Measurements from ENCODE around the gene RHCE. TPM values are rescaled to one million over a fixed set of nuclear protein-coding genes. Genes with fewer than 3 reads are reported as not detected.

The RHCE gene
- total and polyA plus RNA-seq, 2 of the 8 experiments (the other 6 are each of a cell fraction or from before 2014, with no cell fraction given): 0.23 to 0.50 TPM

- TF ChIP-seq, protein P1, sequence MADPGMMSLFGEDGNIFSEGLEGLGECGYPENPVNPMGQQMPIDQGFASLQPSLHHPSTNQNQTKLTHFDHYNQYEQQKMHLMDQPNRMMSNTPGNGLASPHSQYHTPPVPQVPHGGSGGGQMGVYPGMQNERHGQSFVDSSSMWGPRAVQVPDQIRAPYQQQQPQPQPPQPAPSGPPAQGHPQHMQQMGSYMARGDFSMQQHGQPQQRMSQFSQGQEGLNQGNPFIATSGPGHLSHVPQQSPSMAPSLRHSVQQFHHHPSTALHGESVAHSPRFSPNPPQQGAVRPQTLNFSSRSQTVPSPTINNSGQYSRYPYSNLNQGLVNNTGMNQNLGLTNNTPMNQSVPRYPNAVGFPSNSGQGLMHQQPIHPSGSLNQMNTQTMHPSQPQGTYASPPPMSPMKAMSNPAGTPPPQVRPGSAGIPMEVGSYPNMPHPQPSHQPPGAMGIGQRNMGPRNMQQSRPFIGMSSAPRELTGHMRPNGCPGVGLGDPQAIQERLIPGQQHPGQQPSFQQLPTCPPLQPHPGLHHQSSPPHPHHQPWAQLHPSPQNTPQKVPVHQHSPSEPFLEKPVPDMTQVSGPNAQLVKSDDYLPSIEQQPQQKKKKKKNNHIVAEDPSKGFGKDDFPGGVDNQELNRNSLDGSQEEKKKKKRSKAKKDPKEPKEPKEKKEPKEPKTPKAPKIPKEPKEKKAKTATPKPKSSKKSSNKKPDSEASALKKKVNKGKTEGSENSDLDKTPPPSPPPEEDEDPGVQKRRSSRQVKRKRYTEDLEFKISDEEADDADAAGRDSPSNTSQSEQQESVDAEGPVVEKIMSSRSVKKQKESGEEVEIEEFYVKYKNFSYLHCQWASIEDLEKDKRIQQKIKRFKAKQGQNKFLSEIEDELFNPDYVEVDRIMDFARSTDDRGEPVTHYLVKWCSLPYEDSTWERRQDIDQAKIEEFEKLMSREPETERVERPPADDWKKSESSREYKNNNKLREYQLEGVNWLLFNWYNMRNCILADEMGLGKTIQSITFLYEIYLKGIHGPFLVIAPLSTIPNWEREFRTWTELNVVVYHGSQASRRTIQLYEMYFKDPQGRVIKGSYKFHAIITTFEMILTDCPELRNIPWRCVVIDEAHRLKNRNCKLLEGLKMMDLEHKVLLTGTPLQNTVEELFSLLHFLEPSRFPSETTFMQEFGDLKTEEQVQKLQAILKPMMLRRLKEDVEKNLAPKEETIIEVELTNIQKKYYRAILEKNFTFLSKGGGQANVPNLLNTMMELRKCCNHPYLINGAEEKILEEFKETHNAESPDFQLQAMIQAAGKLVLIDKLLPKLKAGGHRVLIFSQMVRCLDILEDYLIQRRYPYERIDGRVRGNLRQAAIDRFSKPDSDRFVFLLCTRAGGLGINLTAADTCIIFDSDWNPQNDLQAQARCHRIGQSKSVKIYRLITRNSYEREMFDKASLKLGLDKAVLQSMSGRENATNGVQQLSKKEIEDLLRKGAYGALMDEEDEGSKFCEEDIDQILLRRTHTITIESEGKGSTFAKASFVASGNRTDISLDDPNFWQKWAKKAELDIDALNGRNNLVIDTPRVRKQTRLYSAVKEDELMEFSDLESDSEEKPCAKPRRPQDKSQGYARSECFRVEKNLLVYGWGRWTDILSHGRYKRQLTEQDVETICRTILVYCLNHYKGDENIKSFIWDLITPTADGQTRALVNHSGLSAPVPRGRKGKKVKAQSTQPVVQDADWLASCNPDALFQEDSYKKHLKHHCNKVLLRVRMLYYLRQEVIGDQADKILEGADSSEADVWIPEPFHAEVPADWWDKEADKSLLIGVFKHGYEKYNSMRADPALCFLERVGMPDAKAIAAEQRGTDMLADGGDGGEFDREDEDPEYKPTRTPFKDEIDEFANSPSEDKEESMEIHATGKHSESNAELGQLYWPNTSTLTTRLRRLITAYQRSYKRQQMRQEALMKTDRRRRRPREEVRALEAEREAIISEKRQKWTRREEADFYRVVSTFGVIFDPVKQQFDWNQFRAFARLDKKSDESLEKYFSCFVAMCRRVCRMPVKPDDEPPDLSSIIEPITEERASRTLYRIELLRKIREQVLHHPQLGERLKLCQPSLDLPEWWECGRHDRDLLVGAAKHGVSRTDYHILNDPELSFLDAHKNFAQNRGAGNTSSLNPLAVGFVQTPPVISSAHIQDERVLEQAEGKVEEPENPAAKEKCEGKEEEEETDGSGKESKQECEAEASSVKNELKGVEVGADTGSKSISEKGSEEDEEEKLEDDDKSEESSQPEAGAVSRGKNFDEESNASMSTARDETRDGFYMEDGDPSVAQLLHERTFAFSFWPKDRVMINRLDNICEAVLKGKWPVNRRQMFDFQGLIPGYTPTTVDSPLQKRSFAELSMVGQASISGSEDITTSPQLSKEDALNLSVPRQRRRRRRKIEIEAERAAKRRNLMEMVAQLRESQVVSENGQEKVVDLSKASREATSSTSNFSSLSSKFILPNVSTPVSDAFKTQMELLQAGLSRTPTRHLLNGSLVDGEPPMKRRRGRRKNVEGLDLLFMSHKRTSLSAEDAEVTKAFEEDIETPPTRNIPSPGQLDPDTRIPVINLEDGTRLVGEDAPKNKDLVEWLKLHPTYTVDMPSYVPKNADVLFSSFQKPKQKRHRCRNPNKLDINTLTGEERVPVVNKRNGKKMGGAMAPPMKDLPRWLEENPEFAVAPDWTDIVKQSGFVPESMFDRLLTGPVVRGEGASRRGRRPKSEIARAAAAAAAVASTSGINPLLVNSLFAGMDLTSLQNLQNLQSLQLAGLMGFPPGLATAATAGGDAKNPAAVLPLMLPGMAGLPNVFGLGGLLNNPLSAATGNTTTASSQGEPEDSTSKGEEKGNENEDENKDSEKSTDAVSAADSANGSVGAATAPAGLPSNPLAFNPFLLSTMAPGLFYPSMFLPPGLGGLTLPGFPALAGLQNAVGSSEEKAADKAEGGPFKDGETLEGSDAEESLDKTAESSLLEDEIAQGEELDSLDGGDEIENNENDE (IDR thresholded peaks at IDR 0.05; ENCODE audit: insufficient replicate concordance, low read length): no peak
- TF ChIP-seq JUND (IDR thresholded peaks at IDR 0.05; ENCODE audit: low read length): no peak
- no peak for TF ChIP-seq HDAC6 (IDR thresholded peaks at IDR 0.05; ENCODE audit: low read depth, low read length)
- TF ChIP-seq, protein P2, sequence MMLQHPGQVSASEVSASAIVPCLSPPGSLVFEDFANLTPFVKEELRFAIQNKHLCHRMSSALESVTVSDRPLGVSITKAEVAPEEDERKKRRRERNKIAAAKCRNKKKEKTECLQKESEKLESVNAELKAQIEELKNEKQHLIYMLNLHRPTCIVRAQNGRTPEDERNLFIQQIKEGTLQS (IDR thresholded peaks at IDR 0.05; ENCODE audit: insufficient read depth, low read depth, low read length): no peak
- TF ChIP-seq NANOG (IDR thresholded peaks at IDR 0.05; ENCODE audit: insufficient read depth, low read depth, low read length, poor library complexity, severe bottlenecking): no peak
- no peak for TF ChIP-seq GTF2F1 (IDR thresholded peaks at IDR 0.05; ENCODE audit: borderline replicate concordance, low read depth, low read length)
Observed at GRCh38 chr1:25469177-25469576, 48.6 kb upstream of the RHCE start (continued).

Measured in H1 (cell line).